HepG2 (cell line): ENCODE measurements around the gene KRI1. TPM values are rescaled to one million over a fixed set of nuclear protein-coding genes. Genes with fewer than 3 reads are reported as not detected.

Experiments used
- CCDC6 ChIP-seq: sonication (generic); formaldehyde crosslinking; IDR thresholded peaks from 2 replicates; pipeline ENCODE4 v1.8.1; 2022; ENCODE audit warnings: mild to moderate bottlenecking, missing genetic modification reagents, moderate library complexity
- CENPX ChIP-seq: sonication (generic); formaldehyde crosslinking; IDR thresholded peaks from 2 replicates; pipeline ENCODE4 v1.9.0; 2021; ENCODE audit warnings: mild to moderate bottlenecking, missing genetic modification reagents, moderate library complexity
- HMG20B ChIP-seq: conservative IDR thresholded peaks from 2 replicates; pipeline ENCODE4 v1.6.1; 2016; ENCODE audit warnings: missing genetic modification reagents, missing compliant biosample characterization
- KDM3A ChIP-seq: IDR thresholded peaks from 2 replicates; pipeline ENCODE4 v1.6.1; 2018; ENCODE audit warnings: low read depth, missing compliant biosample characterization
- KLF11 ChIP-seq: IDR thresholded peaks from 2 replicates; pipeline ENCODE4 v1.6.1; 2016; ENCODE audit warnings: missing compliant biosample characterization
- KLF16 ChIP-seq, 2 experiments: sonication (generic) in 1 of 2; formaldehyde crosslinking in 1 of 2; IDR thresholded peaks; 2 replicates each; pipeline versions ENCODE4 v1.6.1 to v1.8.0; 2016 to 2023; ENCODE audit warnings: missing genetic modification reagents in 2 of 2, missing compliant biosample characterization in 1 of 2
- KMT2A ChIP-seq: sonication (generic); formaldehyde crosslinking; IDR thresholded peaks from 2 replicates; pipeline ENCODE4 v1.4.0; 2020; ENCODE audit warnings: missing genetic modification reagents
- MAX ChIP-seq: IDR thresholded peaks from 2 replicates; pipeline ENCODE4 v1.6.1; 2012; ENCODE audit warnings: inconsistent platforms
- NR2F6 ChIP-seq, 2 experiments: IDR thresholded peaks; 2 replicates each; pipeline ENCODE4 v1.6.1; 2016; ENCODE audit warnings: antibody characterized with exemption in 1 of 2, mild to moderate bottlenecking in 1 of 2
- SOX6 ChIP-seq, 2 experiments: fragments of 450-650 bp in 1 of 2; sonication (generic) in 1 of 2; formaldehyde crosslinking in 1 of 2; IDR thresholded peaks; 2 replicates each; pipeline versions ENCODE4 v1.4.0 to v1.6.1; 2017 to 2020; ENCODE audit warnings: antibody characterized with exemption in 1 of 2, mild to moderate bottlenecking in 1 of 2, missing genetic modification reagents in 1 of 2
- TARDBP ChIP-seq: sonication (generic); formaldehyde crosslinking; IDR thresholded peaks from 2 replicates; pipeline ENCODE4 v1.8.0; 2022; ENCODE audit warnings: mild to moderate bottlenecking, missing genetic modification reagents
- UBTF ChIP-seq: sonication (generic); formaldehyde crosslinking; IDR thresholded peaks from 2 replicates; pipeline ENCODE4 v1.4.0; 2020; ENCODE audit warnings: mild to moderate bottlenecking, missing genetic modification reagents
- ZBTB46 ChIP-seq: sonication (generic); formaldehyde crosslinking; IDR thresholded peaks from 2 replicates; pipeline ENCODE4 v1.4.0; 2020; ENCODE audit warnings: mild to moderate bottlenecking, missing genetic modification reagents, borderline replicate concordance
- ZNF235 ChIP-seq: sonication (generic); formaldehyde crosslinking; IDR thresholded peaks from 2 replicates; pipeline ENCODE4 v1.8.1; 2023; ENCODE audit warnings: mild to moderate bottlenecking, missing genetic modification reagents, borderline replicate concordance
- ZNF263 ChIP-seq: sonication (generic); formaldehyde crosslinking; IDR thresholded peaks from 2 replicates; pipeline ENCODE4 v1.4.0; 2020; ENCODE audit warnings: missing genetic modification reagents
- ZNF441 ChIP-seq: sonication (generic); formaldehyde crosslinking; IDR thresholded peaks from 2 replicates; pipeline ENCODE4 v1.7.0; 2021; ENCODE audit warnings: missing genetic modification reagents, borderline replicate concordance
- ZNF598 ChIP-seq: sonication (generic); formaldehyde crosslinking; IDR thresholded peaks from 2 replicates; pipeline ENCODE4 v1.5.1; 2020; ENCODE audit warnings: mild to moderate bottlenecking, missing genetic modification reagents, borderline replicate concordance
- ZNF713 ChIP-seq: sonication (generic); formaldehyde crosslinking; IDR thresholded peaks from 2 replicates; pipeline ENCODE4 v1.4.0; 2020; ENCODE audit warnings: mild to moderate bottlenecking, missing genetic modification reagents
- polyA plus RNA-seq, 8 experiments: library from polyadenylated mRNA; depleted of rRNA in 3 of 8; stranded (reverse) in 7 of 8; unstranded in 1 of 8; fragments of >200 nt; fragmentation: Illumina TruSeq in 4 of 8; extraction: Trizol in 4 of 8; gene quantifications; 2 replicates each; pipeline versions ENCODE4 v1.2.1 to v1.2.3, GENCODE V29; 2011 to 2016; ENCODE audit warnings: low read depth in 4 of 8, missing spikeins in 1 of 8, mixed read lengths in 1 of 8; ENCODE audit not compliant: insufficient read depth in 1 of 8
- total RNA-seq, 5 experiments: library from RNA; depleted of rRNA; stranded (reverse); fragments of >200 nt; fragmentation: Illumina TruSeq; extraction: Trizol; gene quantifications; 2 replicates each; pipeline ENCODE4 v1.2.3, GENCODE V29; 2016; ENCODE audit warnings: low read depth in 1 of 5
- TF ChIP-seq, protein P1 (sequence below): sonication (generic); formaldehyde crosslinking; IDR thresholded peaks from 2 replicates; pipeline ENCODE4 v1.4.0; 2020; ENCODE audit warnings: low read depth, missing genetic modification reagents
- TF ChIP-seq, protein P2 (sequence below): IDR thresholded peaks from 2 replicates; pipeline ENCODE4 v1.6.1; 2016; ENCODE audit warnings: low read depth, borderline replicate concordance

KRI1 gene
- total and polyA plus RNA-seq, 2 of the 13 experiments (the other 11 are each of a cell fraction or from before 2014, with no cell fraction given), result 9.1 to 11.7 TPM

GRCh38 chr19:10580979-10581631, 15.3 kb upstream of the KRI1 start (continued):
- TF ChIP-seq, protein P1, sequence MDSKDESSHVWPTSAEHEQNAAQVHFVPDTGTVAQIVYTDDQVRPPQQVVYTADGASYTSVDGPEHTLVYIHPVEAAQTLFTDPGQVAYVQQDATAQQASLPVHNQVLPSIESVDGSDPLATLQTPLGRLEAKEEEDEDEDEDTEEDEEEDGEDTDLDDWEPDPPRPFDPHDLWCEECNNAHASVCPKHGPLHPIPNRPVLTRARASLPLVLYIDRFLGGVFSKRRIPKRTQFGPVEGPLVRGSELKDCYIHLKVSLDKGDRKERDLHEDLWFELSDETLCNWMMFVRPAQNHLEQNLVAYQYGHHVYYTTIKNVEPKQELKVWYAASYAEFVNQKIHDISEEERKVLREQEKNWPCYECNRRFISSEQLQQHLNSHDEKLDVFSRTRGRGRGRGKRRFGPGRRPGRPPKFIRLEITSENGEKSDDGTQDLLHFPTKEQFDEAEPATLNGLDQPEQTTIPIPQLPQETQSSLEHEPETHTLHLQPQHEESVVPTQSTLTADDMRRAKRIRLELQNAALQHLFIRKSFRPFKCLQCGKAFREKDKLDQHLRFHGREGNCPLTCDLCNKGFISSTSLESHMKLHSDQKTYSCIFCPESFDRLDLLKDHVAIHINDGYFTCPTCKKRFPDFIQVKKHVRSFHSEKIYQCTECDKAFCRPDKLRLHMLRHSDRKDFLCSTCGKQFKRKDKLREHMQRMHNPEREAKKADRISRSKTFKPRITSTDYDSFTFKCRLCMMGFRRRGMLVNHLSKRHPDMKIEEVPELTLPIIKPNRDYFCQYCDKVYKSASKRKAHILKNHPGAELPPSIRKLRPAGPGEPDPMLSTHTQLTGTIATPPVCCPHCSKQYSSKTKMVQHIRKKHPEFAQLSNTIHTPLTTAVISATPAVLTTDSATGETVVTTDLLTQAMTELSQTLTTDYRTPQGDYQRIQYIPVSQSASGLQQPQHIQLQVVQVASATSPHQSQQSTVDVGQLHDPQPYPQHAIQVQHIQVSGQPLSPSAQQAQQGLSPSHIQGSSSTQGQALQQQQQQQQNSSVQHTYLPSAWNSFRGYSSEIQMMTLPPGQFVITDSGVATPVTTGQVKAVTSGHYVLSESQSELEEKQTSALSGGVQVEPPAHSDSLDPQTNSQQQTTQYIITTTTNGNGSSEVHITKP, result peak; percentile 41; the same call in 1 of the 2 replicates
- TF ChIP-seq ZNF598 (CRISPR knock-in tag) (0 out of 2 replicates have a peak, but pooled peaks have one; percentile 50), ZBTB46 (CRISPR knock-in tag) (no peak), SOX6 (IDR thresholded peaks at IDR 0.05) (no peak), SOX6 (CRISPR knock-in tag; IDR thresholded peaks at IDR 0.05) (0 out of 2 replicates have a peak, but pooled peaks have one; percentile 25), CCDC6 (CRISPR knock-in tag) (0 out of 2 replicates have a peak, but pooled peaks have one; percentile 27), NR2F6 (IDR thresholded peaks at IDR 0.05) (no peak), NR2F6 (CRISPR knock-in tag; IDR thresholded peaks at IDR 0.05) (0 out of 2 replicates have a peak, but pooled peaks have one; percentile 32), KLF11 (no peak), KMT2A (0 out of 2 replicates have a peak, but pooled peaks have one; percentile 37), HMG20B (CRISPR knock-in tag) (0 out of 2 replicates have a peak, but pooled peaks have one; percentile 12), ZNF713 (CRISPR knock-in tag) (no peak), MAX (peak; percentile 76), UBTF (CRISPR knock-in tag) (0 out of 2 replicates have a peak, but pooled peaks have one; percentile 26), TARDBP (CRISPR knock-in tag) (0 out of 2 replicates have a peak, but pooled peaks have one; percentile 42), KDM3A (CRISPR knock-in tag) (peak; percentile 45; the same call in 1 of the 2 replicates), CENPX (CRISPR knock-in tag) (no peak), ZNF263 (CRISPR knock-in tag) (0 out of 2 replicates have a peak, but pooled peaks have one; percentile 44), KLF16 (CRISPR knock-in tag; IDR thresholded peaks at IDR 0.05) (peak in 1 of 2 experiments; percentile 39; a peak in 1 of 4 replicates), ZNF235 (no peak), ZNF441 (CRISPR knock-in tag) (0 out of 2 replicates have a peak, but pooled peaks have one; percentile 41)
- TF ChIP-seq, protein P2, sequence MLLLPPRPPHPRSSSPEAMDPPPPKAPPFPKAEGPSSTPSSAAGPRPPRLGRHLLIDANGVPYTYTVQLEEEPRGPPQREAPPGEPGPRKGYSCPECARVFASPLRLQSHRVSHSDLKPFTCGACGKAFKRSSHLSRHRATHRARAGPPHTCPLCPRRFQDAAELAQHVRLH, result peak; percentile 39; the same call in 1 of the 2 replicates
